Cardiac muscle cell (in vitro differentiated cells and primary cell): ENCODE results near the gene THNSL1. TPM values are rescaled to one million over a fixed set of nuclear protein-coding genes. Genes with fewer than 3 reads are reported as not detected.

Experiments used
- DNase-seq, 2 donors: peaks; one replicate each; pipeline versions ENCODE4 v3.0.0 to v3.0.0-alpha.2; 2010 to 2017; ENCODE audit warnings: low read depth in 1 of 2, low spot score in 1 of 2
- H3K27ac ChIP-seq: fragments of 200-600 bp; sonication (generic); 2 replicates; pipeline ENCODE4 v1.5.1; 2016
- H3K27me3 ChIP-seq: fragments of 200-600 bp; sonication (generic); 2 replicates; pipeline ENCODE4 v1.6.0; 2016; ENCODE audit warnings: control low read depth
- H3K36me3 ChIP-seq: fragments of 200-600 bp; sonication (generic); 2 replicates; pipeline ENCODE4 v1.5.1; 2016; ENCODE audit warnings: control low read depth
- H3K4me1 ChIP-seq: fragments of 200-600 bp; sonication (generic); 2 replicates; pipeline ENCODE4 v1.8.1; 2017; ENCODE audit warnings: low read depth, mild to moderate bottlenecking, mixed run types
- H3K4me3 ChIP-seq: fragments of 200-600 bp; sonication (generic); 2 replicates; pipeline ENCODE4 v1.5.1; 2016; ENCODE audit warnings: mild to moderate bottlenecking
- H3K9me3 ChIP-seq: fragments of 200-600 bp; sonication (generic); 2 replicates; pipeline ENCODE4 v1.5.1; 2017; ENCODE audit warnings: low read depth, mild to moderate bottlenecking, control low read depth
- CTCF ChIP-seq: IDR thresholded peaks from 2 replicates; pipeline ENCODE4 v1.5.1; 2012; ENCODE audit warnings: low read depth, mild to moderate bottlenecking, low read length
- polyA plus RNA-seq: library from polyadenylated mRNA; unstranded; fragments of >200 nt; fragmentation: Nextera tagmentation; extraction: Ambion mirVana; gene quantifications from 2 replicates; pipeline ENCODE4 v1.2.1, GENCODE V29; 2016
- total RNA-seq: library from RNA; depleted of rRNA; stranded (reverse); fragments of >200 nt; gene quantifications from 2 replicates; pipeline ENCODE4 v1.2.3, GENCODE V29; 2016

The THNSL1 gene
- total and polyA plus RNA-seq, 2 experiments from 2014 or later: 3.9 to 6.9 TPM

DNA sequence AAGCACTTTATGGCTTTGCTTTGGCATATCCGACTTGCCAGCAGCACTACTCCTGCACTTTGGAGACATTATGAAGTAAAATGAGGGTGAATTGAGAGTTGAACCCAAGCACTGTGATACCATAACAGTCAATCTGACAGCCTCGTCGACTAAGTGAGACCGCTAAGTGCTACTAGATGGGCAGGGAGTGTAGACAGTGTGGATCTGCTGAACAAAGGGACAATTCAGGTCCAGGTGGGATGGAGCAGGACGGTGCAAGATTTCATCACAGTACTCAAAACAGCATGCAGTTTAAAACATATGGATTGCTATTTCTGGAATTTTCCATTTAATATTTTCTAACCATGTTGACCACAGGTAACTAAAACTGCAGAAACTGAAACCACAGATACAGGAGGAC is 43.2 kb upstream of the THNSL1 start:
- TF ChIP-seq CTCF: no peak

DNA sequence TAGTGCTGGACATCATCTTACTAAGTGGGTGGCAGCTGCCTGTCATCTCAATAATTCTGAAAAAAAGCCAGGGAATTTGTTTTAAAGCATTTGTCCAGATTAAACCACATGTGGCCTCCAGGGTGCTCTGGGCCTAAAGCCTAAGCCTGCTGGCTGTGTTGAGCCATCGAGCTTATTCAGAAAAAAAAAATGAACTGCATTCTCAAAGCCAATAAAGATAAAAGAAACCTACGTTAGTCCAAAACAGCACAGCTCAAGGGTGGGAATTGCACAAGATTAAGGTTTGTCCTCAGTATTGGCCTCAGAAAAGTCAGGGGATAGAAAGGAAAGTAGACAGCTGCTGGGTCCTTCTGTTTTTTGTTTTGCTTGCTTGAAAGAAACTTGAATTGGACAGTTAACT is 41.4 kb upstream of the THNSL1 start:
- Histone ChIP-seq H3K4me1 (no peaks in the 10 kb centered on the region), H3K36me3 (no peaks in the 10 kb centered on the region), H3K27ac (no peak overlapping the region), H3K4me3 (no peak overlapping the region), H3K9me3 (no peaks in the 10 kb centered on the region), H3K27me3 (no peaks in the 10 kb centered on the region)
- DNase-seq: peak in 1 of 2 donors; percentile 97
- peak; percentile 36 for TF ChIP-seq CTCF

More for the DNA sequence above, 43.2 kb upstream of the THNSL1 start:
- Histone ChIP-seq H3K4me1 (no peaks in the 10 kb centered on the region), H3K27me3 (no peaks in the 10 kb centered on the region), H3K27ac (no peak overlapping the region), H3K9me3 (no peaks in the 10 kb centered on the region), H3K36me3 (no peaks in the 10 kb centered on the region), H3K4me3 (no peak overlapping the region)
- no peak for DNase-seq

DNA sequence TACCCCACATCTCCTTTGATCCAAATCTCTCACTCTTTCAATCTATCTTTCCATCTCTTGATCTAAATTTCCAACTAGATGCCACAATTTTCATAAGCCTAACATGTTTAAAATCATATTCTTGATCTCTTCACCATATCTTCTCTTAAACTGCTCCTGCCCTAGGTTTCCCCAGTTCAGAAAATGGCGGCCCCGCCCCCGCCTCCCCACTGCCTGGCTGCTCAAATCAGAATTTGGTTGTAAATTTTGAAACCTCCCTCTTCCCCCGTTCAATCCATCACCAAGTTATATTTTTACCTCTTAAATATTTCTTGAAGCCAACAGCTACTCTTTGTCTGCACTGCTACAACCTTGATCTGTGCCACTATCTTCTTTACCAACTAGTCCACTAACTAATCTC is 36.7 kb upstream of the THNSL1 start:
- H3K4me3 ChIP-seq: no peak overlapping the region
- no peak for DNase-seq
- H3K9me3 ChIP-seq: no peaks in the 10 kb centered on the region
- no peaks in the 10 kb centered on the region for H3K4me1 ChIP-seq
- TF ChIP-seq CTCF: no peak
- no peaks in the 10 kb centered on the region for H3K36me3 ChIP-seq
- no peak overlapping the region for H3K27ac ChIP-seq
- H3K27me3 ChIP-seq: no peaks in the 10 kb centered on the region

- peak in 1 of 2 donors; percentile 71 for DNase-seq
- H3K36me3 ChIP-seq: no peaks in the 10 kb centered on the region
- TF ChIP-seq CTCF: no peak
These were observed 35.2 kb upstream of the THNSL1 start for GRCh38 chr10:24981161-24981710.

GRCh38 chr10:24982319-24983112 is 33.9 kb upstream of the THNSL1 start:
- no peaks in the 10 kb centered on the region for H3K4me1 ChIP-seq
- H3K36me3 ChIP-seq: no peaks in the 10 kb centered on the region
- DNase-seq: no peak
- H3K27me3 ChIP-seq: no peaks in the 10 kb centered on the region
- H3K27ac ChIP-seq: no peak overlapping the region
- no peak overlapping the region for H3K4me3 ChIP-seq
- no peak for TF ChIP-seq CTCF
- H3K9me3 ChIP-seq: no peaks in the 10 kb centered on the region

More at GRCh38 chr10:24981161-24981710, 35.2 kb upstream of the THNSL1 start:
- Histone ChIP-seq H3K27me3 (no peaks in the 10 kb centered on the region), H3K27ac (no peak overlapping the region), H3K4me1 (no peaks in the 10 kb centered on the region), H3K9me3 (no peaks in the 10 kb centered on the region), H3K4me3 (no peak overlapping the region)
